NCI-H460 (cell line): ENCODE data around the gene DNAI7. TPM values are rescaled to one million over a fixed set of nuclear protein-coding genes. Genes with fewer than 3 reads are reported as not detected.

Experiments used
- DNase-seq: peaks from one replicate; pipeline ENCODE4 v3.0.0-alpha.2; 2016; ENCODE audit warnings: low read depth; ENCODE audit errors: extremely low read depth
- total RNA-seq: library from RNA; depleted of rRNA; stranded (reverse); fragments of >200 nt; shearing (Covaris generic); gene quantifications from 2 replicates; pipeline ENCODE4 v1.2.3, GENCODE V29; 2014

Gene DNAI7
- total RNA-seq, 1 experiment from 2014 or later: not detected

GRCh38 chr12:25184132-25184531 is 10.8 kb downstream of the DNAI7 start:
- DNase-seq: no peak

GRCh38 chr12:25182765-25183164 is 12.2 kb downstream of the DNAI7 start:
- no peak for DNase-seq

GRCh38 chr12:25162866-25163265 is 32.1 kb downstream of the DNAI7 start:
- DNase-seq: no peak

- DNase-seq: no peak
Observed at GRCh38 chr12:25156061-25156460, 38.9 kb downstream of the DNAI7 start.

GRCh38 chr12:25155022-25155576 is 39.9 kb downstream of the DNAI7 start:
- peak; percentile 19 for DNase-seq

GRCh38 chr12:25152055-25152454 is 42.9 kb downstream of the DNAI7 start:
- DNase-seq: no peak

- DNase-seq: peak; percentile 67
Observed at GRCh38 chr12:25151476-25151875, 43.5 kb downstream of the DNAI7 start.

GRCh38 chr12:25146686-25147085 is 48.3 kb downstream of the DNAI7 start:
- no peak for DNase-seq

- DNase-seq: no peak
Observed at GRCh38 chr12:25135531-25136154, 59.3 kb downstream of the DNAI7 start.

GRCh38 chr12:25131270-25131669 is 63.7 kb downstream of the DNAI7 start:
- DNase-seq: no peak

GRCh38 chr12:25130741-25131188 is 64.2 kb downstream of the DNAI7 start:
- peak; percentile 29 for DNase-seq

GRCh38 chr12:25126746-25127145 is 68.2 kb downstream of the DNAI7 start:
- DNase-seq: no peak

- no peak for DNase-seq
Observed at GRCh38 chr12:25126101-25126500, 68.9 kb downstream of the DNAI7 start.

- no peak for DNase-seq
Observed at GRCh38 chr12:25124493-25124892, 70.5 kb downstream of the DNAI7 start.

- DNase-seq: no peak
Observed at GRCh38 chr12:25123126-25123525, 71.8 kb downstream of the DNAI7 start.

GRCh38 chr12:25121916-25122315 is 73.0 kb downstream of the DNAI7 start:
- no peak for DNase-seq

- DNase-seq: no peak
Observed at GRCh38 chr12:25121110-25121509, 73.8 kb downstream of the DNAI7 start.

- DNase-seq: no peak
Observed at GRCh38 chr12:25119020-25119419, 75.9 kb downstream of the DNAI7 start.

GRCh38 chr12:25115677-25116076 is 79.3 kb downstream of the DNAI7 start:
- no peak for DNase-seq

- no peak for DNase-seq
Observed at GRCh38 chr12:25113651-25114050, 81.3 kb downstream of the DNAI7 start.

- DNase-seq: no peak
Observed at GRCh38 chr12:25110260-25110659, 84.7 kb downstream of the DNAI7 start.

GRCh38 chr12:25107920-25108319 is 87.0 kb downstream of the DNAI7 start:
- no peak for DNase-seq

- no peak for DNase-seq
Observed at GRCh38 chr12:25106818-25107217, 88.1 kb downstream of the DNAI7 start.
